GM18517 (cell line): ENCODE measurements around the gene CALCA.

Source experiments
- ATAC-seq: cut with Tn5 transposase; IDR thresholded peaks from one replicate; pipeline ENCODE4 v1.9.1; 2021; ENCODE audit warnings: mild to moderate bottlenecking, moderate library complexity; ENCODE audit not compliant: unreplicated experiment

The CALCA gene

DNA sequence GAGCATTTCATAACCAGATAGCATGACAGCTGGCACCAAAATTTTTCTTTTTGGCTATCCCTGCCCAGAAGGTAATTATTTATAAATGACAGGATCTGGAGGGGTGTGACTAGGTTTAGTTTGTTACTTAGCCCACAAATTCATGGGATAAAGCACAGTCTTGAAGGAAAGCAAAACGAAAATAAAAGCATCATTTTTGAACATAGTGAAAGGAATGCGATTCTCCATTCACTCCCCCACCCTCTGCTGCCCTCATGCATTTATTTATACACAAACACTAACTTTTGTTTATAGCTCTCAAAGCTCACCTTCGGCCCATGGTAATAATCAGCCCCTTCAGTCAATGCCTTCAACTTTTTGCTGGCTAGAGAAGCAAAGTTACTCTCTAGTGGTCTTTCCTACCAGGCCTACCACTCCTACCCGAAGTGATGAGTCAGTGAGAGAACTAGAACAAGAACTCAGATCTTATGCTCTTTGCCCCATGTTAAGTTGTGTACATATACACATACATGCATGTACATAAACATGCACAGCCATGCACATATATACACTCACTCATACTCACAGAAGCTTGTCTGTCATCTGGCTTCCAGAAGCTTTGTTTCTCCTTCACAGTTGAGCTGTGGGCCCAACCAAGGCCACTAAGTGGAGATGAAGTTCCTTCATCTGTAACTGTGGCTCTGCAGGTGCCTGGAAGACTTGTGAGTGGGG is 22.6 kb downstream of the CALCA start:
- no peak for ATAC-seq

GRCh38 chr11:14942745-14943144 is 29.4 kb downstream of the CALCA start:
- ATAC-seq = no peak

DNA sequence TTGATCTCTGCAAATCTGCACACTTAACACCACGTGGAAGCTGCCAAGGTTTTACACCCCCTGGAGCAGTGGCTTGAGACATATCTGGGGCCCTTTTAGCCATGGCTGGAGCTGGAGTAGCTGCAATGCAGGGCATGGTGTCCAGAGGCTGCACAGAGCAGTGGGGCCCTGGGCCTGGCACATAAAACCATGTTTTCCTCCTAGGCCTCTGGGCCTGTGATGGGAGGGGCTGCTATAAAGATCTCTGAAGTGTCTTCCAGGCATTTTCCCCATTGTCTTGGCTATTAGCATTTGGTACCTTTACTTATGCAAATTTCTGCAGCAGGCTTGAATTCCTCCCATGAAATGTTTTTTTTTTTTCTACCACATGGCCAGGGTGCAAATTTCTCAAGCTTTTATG is 33.2 kb downstream of the CALCA start:
- no peak for ATAC-seq

DNA sequence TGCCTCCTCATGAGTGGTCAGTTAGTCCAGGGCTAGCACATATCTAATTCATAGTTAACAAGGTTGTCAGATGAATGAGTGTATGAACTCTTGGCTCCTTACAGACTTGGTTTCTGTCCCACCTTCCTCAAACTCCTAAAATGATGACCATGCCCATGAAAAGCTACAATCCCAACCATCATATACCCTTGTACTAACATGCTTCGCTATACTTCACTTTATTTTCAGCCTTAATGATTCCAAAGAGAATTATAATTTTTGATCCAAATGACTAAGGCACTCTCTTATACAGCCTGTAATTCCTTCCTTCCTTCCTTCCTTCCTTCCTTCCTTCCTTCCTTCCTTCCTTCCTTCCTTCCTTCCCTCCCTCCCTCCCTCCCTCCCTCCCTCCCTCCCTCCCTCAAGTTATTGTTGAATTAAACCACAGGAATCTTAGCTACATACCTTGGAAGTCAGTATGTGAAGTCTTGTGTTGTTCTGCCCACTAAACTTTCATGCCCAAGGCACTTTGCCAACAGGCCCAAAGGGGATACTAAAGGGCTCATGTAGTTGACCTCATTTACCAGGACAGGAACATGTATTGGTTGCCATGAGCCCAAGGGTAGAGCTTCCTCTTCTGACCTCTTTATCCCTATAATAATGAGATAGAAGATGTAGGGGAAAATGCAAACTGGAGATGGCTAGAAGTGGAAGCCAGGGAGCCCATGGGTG is 37.4 kb downstream of the CALCA start:
- ATAC-seq = no peak

DNA sequence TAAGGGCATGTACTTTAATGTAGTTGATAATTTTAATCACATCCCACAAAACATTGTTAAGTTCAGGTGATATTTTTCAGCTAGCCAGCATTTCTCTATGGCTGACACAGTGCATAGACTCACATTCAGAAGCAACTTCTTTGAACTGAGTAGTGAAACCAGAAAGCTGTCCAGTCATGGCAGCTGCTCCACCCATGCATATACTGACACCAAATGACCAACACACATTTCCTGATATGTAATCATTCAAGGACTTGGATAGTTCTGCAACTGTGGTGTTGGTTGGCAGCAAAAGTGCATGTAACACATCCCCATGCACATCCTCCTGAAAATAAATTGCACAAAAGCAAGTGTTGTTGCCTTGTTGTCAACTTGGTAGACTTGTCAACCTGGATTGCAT is 39.7 kb downstream of the CALCA start:
- no peak for ATAC-seq

GRCh38 chr11:14930369-14930768 is 41.8 kb downstream of the CALCA start:
- ATAC-seq = no peak

- ATAC-seq = no peak
Observed at GRCh38 chr11:14927146-14927545, 45.0 kb downstream of the CALCA start.

GRCh38 chr11:14924318-14924717 is 47.8 kb downstream of the CALCA start:
- ATAC-seq = no peak
